T follicular helper cell (primary cell): ENCODE measurements around the gene LRRC42.

Experiments used
- DNase-seq: peaks from one replicate; pipeline ENCODE4 v3.0.0-alpha.2; 2020; ENCODE audit warnings: low read depth
- total RNA-seq, 2 experiments: gene quantifications; one replicate each; lab custom pipeline; 2026; lab: John Stamatoyannopoulos, UW

The LRRC42 gene, protein sequence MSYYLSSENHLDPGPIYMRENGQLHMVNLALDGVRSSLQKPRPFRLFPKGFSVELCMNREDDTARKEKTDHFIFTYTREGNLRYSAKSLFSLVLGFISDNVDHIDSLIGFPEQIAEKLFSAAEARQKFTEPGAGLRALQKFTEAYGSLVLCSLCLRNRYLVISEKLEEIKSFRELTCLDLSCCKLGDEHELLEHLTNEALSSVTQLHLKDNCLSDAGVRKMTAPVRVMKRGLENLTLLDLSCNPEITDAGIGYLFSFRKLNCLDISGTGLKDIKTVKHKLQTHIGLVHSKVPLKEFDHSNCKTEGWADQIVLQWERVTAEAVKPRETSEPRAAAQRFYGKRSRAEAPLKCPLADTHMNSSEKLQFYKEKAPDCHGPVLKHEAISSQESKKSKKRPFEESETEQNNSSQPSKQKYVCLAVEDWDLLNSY
- total RNA-seq = 13.3 to 23.6 reads per million in 2 experiments

DNA sequence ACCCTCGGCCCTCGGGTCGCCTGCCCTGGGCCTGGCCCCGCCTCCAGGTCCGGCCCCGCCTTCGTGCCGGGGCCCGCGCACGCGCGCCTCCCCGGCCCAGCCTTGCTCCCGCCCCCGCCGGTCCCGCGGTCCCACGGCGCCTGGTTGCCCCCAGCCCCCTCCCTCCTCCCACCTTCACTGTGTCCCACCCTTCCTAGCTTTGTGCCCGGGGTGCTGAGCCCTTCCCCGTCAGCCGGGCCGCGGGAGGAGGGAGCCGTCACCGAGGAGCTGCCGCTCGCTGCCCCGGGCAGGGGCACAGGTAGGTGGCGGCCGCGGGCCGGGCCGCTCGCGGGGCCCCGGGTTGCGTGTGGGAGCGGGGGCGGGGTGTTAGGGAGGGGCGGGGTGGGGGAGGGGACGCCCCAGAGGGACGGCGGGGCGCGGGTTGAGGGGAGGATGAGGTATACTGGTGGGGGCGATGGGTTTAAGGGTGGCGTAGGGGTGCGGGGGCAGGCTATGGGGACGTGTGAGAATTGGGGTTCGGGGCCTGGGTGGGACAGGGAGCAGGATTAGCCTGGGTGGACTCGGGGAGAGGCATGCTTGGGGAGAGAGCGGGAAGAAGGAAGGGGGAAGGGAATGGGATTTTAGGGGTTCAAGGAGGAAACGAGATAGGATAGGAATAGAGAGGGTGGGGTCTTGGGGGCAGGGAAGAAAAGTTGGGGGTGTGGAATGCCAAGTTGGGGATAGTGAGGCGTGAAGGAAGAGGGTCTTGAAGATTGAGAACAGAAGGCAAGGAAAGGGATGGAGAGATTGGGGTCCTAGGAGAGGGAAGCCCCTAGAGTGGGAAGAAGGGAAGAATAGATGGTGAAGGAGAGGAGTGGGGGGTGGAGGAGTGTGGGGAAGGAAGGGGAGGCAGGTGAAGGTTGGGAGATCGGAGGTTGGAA lies at the start of gene LRRC42:
Gene LRRC42 (plus strand): TSS at position 99 of the 920 bp plus-strand sequence. CDS start 5,650 bp downstream, outside the sequence.
- DNase-seq = no peak

DNA sequence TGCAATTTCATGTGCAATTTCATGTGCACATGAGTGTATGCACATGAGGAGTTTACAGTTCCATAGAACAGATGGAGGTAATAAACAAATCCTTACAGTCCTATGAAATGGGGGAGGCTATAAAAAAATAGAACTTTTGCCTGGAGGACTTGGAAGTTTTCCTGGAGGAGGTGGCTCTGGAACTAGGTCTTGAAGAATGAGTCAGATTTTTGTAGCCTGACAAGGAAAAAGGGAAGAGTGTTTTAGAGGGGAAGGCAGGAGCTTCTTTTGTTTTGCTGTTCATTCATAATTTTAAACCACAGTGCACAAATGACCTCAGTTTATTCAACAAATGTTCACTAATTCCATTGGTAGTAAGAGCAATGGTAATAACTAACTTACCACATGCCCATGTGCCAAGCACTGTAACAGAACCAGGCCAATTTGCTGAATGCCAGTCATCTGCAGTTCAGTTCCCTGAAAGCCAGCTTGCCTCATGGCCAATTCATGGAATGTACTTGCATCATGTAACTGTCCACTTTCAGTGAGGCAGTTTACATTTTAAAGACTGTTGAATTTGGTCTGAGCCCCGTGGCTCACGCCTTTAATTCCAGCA lies 49.4 kb upstream of the LRRC42 start:
- no peak for DNase-seq

DNA sequence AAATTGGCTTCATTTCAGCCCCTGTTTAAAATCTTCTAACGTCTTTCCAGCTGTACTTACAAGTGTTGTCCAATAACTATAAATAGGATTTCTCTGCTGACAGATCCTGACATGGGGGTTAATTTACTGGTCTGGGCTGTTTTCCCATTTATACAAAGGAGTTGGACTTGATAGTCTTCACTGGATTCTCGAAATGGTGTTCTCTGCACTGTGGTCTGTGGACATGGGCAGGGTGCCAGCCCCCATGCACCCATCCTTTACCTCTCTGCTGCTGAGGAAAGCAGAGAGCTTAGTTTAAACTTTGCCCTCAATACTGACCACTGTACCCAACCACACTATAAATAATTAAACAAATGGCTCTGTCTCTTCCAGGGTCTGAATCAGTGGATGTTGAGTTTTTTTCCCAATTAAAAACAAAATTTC lies 46.9 kb upstream of the LRRC42 start:
- no peak for DNase-seq

DNA sequence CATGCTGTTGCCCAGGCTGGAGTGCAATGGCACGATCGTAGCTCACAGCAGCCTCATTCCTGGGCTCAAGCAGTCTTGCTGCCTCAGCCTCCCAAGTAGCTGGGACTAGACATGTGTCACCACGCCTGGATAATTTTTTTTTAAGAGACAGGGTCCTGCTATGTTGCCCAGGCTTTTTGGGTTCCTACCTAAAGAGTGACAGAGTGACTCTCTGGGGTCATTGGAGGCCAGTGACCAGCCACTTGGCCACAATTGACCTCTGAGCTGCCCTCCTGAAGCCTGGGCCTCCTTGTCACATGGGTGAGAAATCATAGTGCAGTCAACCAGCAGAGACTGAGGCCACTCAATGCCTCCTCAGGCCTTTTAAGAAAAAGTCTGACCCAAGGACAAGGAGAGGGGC lies 46.4 kb upstream of the LRRC42 start:
- DNase-seq = no peak

DNA sequence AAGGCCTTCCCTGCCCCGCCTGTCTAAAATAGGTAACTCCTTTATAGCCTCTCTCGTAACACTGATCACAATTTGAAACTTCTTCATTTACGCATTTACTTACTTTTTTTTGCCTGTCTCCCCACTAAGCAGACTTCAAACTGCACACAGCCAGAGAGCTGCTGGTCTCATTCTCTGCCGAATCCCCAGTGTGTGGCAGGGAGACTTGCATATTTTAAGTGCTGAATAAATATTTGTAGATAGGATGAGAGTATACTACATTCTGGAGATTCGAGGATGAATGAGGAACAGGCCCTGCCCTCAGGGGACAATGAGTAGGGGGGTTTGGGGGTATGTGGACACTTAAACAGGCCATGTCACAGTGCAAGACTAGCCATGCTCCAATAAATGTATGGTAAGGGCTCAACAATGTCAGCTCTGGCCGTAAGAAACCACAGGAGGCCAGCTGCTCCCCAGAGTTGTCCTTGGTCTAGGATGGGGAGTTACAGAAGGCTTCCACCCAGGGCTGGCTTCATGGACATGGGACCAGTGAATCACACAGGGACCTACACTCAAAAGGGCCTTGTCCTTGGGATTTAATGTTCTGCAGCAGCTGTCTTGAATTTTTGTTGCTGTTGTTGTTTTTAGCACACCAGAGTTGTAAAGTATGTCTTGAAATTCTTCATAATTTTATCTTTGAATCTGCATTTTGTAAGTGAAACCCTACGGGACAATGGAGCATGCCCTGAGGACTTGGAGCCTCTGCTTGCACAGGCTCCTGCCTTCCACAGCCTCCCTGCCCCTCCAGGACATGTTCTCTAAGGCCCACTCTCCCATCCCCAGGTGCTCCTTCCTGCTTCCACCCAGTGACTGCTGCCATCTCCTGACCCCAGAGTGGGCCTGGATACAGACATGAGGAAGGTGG lies 43.7 kb upstream of the LRRC42 start:
- no peak for DNase-seq

DNA sequence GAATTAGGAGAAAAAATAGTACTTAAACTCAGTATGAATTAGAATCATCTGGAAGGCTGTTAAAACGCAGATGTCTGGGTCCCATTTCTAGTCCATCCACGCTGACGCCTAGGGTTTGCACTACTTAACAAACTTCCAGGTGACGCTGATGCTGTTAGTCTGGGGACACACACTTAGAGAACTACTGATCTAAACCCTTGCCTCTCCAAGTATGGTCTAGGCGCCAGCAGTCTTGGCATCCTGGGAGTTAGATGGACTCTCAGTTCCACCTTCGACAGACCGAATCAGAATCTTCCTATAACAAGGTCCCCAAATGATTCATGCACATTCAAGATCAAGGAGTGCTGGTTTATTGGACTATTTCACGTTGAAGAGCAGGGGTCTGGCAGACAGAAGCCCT lies 40.6 kb upstream of the LRRC42 start:
- no peak for DNase-seq

DNA sequence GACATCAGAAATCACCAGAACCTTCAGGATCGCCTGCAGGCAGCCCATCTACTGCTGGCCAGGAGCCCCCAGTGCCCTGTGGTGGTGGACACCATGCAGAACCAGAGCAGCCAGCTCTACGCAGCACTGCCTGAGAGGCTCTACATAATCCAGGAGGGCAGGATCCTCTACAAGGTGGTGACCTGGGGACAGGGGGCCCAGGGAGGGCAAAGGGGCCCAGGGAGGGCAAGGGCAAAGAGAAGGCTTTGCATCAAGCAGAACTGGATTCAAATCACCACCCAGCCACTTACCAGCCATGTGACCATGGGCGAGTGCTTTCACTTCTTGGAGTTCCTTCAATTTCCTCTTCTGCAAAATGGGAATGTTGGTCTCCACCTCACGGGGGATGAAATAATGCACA lies 40.0 kb upstream of the LRRC42 start:
- no peak for DNase-seq

DNA sequence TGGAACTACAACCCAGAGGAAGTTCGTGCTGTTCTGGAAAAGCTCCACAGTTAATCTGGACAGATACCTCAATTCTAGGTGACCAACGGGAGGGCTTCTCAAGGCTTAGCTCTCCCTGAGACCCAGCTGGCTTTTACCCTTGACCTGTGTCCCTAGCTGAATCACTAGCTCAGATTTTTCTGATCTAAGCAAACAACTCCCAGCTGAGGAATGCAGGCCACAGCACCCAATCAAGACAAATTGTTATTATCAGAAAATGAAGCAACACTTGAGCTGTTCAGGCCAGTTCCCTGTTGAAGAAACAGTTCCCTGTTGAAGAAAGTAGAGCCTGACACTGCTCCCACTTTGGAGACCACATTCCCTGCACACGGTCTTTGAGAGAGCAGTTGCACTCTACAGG lies 36.2 kb upstream of the LRRC42 start:
- DNase-seq = no peak

DNA sequence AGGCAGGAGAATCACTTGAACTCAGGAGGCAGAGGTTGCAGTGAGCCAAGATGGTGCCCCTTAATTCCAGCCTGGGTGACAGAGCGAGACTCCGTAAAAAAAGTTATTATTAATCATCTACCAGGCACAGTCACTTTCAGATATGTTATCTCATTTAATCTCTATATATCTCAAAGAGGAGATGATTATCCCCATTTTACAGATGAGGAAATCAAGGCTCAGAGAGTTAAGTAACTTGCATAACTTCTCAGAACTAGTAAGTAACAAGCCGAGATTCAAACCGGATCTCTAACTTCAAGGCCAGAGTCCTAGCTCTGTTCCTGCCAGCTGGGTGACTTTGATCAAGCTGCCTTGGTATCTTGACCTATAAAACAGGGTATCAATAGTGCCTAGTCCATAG lies 34.7 kb upstream of the LRRC42 start:
- no peak for DNase-seq

DNA sequence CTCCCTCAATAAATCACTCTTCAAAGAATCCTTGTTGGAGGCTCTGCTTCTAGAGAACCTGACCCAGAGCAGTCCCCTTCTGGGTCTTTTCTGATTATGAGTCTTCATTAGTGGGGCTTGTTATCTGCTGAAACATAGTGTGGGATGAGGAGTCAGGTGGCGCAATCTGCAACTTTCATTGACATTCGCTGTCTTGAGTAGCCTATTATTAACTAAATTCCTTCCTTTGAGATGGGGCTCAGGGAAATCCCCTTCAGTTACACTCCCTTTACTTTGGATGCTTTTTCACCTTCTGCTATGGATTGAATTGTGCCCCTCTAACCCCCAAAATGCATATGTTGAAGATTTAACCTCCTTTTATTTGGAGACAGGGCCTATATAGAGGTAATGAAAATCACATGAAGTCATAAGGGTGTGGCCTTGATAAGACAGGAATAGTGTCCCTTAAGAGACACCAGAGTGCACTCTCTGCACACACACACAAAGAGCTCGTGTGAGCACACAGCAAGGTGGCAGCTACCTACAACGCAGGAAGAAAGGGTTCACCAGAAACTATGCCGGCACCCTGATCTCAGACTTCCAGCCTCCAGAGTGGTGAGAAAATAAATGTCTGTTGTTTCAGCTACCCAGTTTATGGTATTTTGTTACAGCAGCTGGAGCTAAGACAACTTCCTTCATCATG lies 32.7 kb upstream of the LRRC42 start:
- no peak for DNase-seq

DNA sequence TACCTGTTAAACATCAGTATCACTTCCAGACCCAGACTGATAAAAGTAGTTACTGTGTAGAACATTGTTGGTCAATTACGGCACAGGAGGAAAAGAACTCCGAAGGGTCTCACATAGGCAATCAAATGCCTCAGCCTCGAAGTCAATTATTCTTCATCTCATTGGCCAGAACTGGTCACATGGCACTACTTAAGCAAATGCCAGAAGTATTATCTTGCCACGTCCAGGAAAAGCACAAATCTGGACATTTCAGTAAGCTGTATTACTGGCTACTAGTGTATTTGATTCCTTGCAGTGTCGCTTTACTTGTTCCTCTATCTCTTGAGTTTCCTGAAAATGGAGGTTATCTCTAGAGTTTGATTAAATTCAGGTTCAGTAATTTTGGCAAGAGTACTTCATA lies 27.8 kb upstream of the LRRC42 start:
- DNase-seq = no peak

DNA sequence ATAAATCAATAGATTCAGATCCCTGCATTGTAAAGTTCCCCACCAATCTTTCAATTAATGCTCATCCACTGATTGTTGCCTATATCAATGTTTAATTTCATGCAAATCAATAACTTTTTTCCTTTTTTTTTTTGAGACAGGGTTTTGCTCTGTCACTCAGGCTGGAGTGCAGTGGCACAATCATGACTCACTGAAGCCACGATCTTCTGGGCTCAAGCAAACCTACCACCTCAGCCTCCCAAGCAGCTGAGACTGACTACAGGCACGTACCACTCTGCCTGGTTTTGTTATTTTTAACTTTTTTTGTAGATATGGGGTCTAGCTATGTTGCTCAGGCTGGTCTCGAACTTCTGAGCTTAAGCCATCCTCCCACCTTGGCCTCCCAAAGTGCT lies 26.5 kb upstream of the LRRC42 start:
- DNase-seq = no peak

DNA sequence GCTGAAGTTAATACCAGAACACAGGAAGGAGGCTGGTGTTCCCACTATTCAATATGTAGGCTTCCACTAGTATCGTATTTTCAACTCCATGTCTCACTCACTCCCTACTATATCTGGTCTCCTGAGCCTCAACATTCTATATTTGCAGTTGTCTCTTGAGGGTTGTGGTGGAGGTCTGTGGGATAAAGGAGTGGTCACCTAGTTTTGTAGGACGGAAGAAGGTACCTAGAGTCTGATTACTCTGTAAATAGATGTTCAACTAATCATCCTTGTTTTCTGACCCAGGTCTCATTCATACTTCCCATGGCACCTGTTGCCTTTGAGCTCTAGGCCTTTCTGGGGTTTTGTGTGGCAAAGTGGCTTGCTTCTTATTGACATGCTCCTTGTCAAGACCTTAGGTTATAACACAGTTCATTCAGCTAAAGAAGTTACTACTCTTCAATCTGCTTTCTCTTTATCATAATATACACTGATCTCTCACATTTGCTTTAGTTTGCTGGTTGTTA lies 18.7 kb upstream of the LRRC42 start:
- no peak for DNase-seq

DNA sequence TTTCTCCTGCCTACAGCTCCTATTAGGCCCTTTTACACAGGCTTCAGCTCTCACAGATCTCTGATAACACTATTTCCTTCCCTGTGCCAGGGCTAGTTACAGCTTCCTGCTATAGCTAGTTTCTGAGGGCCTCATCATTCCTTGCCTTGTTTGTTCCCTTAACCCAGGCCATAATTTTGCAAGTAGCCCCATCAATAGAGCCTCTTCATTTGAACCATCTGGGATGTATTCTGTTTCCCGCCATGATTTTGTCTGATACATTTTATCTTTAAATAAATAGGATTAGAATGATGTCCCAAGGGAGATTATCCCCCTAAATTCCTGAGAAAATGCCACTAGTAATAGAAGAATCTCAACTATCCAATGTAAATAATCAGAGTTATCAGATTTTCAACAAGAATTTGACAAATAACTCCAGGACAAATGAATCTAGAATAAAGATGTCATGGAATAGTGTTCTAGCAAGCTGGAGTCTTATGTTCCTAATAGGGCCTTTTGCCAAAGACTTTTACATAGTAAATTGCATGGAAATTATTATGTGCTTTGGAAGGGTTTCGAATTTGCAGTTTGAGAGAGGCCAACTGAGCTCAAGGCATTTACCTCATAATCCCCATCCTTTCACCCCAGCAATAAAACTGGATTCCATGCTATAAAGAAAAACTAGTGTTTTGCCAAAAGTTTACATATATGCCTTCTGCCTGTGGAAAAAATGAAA lies 16.7 kb upstream of the LRRC42 start:
- DNase-seq = no peak

DNA sequence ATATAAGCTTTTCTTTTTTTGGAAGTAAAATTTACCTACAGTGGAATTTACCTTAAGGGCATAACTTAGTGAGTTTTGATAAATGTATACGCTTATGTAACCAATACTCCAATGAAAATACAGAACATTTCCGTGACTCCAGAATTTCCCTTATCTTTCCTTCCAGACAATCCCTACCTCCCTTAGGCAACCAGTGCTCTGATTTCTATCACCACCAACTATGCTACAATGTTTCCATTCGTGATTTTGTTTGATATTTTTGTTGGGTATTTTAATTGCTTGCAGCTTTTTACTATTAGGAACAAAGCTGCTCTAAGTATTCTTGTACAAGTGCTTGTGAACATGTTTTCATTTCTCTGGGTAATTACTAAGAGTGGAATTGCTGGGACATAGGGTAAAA lies 15.2 kb upstream of the LRRC42 start:
- DNase-seq = no peak

DNA sequence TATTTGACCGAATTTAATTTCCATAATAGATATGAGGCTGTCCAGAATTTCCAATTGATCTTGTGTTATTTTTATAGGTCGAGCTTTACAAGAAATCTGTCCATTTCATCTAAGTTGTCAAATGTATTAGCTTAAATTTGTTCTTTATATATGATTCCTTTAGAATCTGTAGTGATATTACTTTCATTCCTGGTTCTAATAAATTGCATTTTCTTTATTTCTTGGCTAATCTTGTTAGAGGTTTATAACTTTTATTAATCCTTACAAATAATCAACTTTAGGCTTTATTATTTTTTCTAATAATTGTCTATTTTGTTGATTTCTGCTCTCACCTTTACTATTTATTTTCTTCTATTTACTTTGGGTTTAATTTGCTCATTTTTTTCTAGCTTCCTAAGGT lies 14.6 kb upstream of the LRRC42 start:
- no peak for DNase-seq

DNA sequence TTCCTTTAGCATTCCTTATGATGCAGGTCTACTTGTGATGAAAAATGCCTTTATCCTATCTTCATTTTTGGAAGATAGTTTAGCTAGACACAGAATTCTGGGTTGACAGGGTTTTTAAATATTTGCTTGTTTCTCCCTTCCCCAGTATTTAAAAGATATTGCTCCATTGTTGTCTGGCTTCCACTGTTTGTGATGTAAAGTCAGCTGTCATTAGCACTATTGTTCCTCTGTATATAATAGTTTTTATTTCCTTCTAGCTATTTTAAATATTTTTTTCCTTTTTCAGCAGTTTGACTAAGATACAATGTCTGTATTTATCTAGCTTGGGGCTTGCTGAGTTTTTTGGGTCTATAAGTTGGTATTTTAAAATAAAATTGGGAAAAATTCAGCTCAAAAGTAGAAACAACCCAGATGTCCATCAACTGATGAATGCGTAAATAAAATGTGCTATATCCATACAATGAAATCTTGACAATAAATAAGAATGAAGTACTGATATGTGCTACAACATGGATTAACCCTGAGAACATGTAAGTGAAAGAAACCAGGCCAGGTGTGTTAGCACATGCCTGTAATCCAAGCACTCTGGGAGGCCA lies 11.9 kb upstream of the LRRC42 start:
- no peak for DNase-seq

DNA sequence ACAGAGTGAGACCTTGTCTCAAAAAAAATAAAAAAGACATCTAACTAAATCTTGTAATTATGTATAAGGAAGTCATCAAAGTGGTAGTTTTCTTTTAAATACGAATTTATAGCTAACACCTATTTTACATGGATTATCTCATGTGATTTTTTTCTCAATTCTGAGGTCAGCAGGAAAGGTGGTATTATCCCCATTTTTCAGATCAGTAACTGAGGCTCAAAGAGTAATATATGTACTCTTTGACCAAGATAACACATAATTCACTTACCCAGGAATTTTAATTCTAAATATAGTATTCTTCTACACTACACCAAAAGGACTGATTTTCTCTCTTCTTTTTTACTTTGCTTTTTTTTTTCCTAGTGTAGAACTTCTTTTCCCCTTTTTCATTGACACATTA lies 9.7 kb upstream of the LRRC42 start:
- no peak for DNase-seq

DNA sequence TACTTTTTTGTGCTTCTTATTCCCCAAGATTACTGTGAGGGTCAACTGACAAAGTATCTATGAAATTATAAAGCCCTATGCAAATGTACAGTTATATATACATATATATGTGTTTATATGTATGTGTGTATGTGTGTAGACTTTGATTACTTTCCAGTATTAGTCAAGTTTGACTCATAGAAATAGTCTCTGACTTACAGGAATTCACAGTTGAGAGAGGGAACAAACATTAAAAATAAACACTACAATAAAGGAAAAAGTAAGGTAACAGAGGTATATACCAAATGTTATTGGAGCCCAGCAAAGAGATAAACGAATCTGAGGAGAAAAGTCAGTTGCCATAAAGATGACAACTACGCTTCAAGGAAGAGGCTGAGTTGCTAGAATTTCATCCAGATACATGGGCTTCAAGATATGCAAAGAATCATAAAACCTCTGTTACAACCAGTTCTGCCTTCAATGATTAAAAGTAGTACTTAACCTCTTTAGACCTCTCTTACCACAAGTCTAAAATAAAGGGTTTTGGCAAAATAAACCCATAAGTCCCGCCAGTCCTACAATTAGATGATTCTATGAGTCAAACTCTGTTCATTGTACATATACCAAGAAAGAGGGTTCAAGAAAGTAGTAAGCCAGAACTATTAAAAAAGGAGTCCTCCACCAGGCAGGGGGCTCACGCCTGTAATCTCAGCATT lies 7.9 kb upstream of the LRRC42 start:
- DNase-seq = no peak
